H1 (cell line): ENCODE data around the gene DCTD. TPM values are rescaled to one million over a fixed set of nuclear protein-coding genes. Genes with fewer than 3 reads are reported as not detected.

Experiments
- CTCF ChIA-PET: fragments of 300-600 bp; sonication (Branson Sonifier 250); formaldehyde crosslinking; loops from one replicate; lab custom pipeline; 2021; ENCODE audit not compliant: partially characterized antibody; lab: Charles Lee
- POLR2A ChIA-PET: fragments of 300-600 bp; sonication (Branson Sonifier 250); formaldehyde crosslinking; loops from one replicate; lab custom pipeline; 2021; ENCODE audit warnings: inconsistent platforms; ENCODE audit not compliant: partially characterized antibody; lab: Charles Lee
- DNase-seq, 2 experiments: peaks; one replicate each; pipeline versions ENCODE4 v3.0.0 to v3.0.0-alpha.2; 2010 to 2022; ENCODE audit warnings: low spot score in 2 of 2, low read depth in 1 of 2, mixed read lengths in 1 of 2
- FAIRE-seq: peaks from 2 replicates; lab custom pipeline; 2011; peaks lifted over from hg19 to GRCh38; lab: Jason Lieb, UNC
- H2AFZ ChIP-seq: 2 replicates; pipeline ENCODE4 v1.8.1; 2012; ENCODE audit warnings: low read length, inconsistent platforms
- H2AK5ac ChIP-seq: 2 replicates; pipeline ENCODE4 v1.6.1; 2013; ENCODE audit warnings: low read depth, low read length
- H2BK120ac ChIP-seq: replicated peaks from 2 replicates; pipeline ENCODE3; 2013; ENCODE audit warnings: low read depth, low read length, inconsistent platforms
- H2BK12ac ChIP-seq: 2 replicates; pipeline ENCODE4 v1.6.1; 2013; ENCODE audit warnings: low read depth, low read length
- H2BK15ac ChIP-seq: 2 replicates; pipeline ENCODE4 v1.6.1; 2013; ENCODE audit warnings: low read length
- H2BK20ac ChIP-seq: 2 replicates; pipeline ENCODE4 v1.6.1; 2013; ENCODE audit warnings: low read length
- H2BK5ac ChIP-seq: 2 replicates; pipeline ENCODE4 v1.6.1; 2013; ENCODE audit warnings: low read depth, low read length
- H3K14ac ChIP-seq: 2 replicates; pipeline ENCODE4 v1.6.1; 2013; ENCODE audit warnings: inconsistent platforms; ENCODE audit not compliant: insufficient read length
- H3K18ac ChIP-seq: 2 replicates; pipeline ENCODE4 v1.6.1; 2013; ENCODE audit warnings: low read length; ENCODE audit errors: extremely low read depth
- H3K23ac ChIP-seq: 2 replicates; pipeline ENCODE4 v1.6.1; 2013; ENCODE audit warnings: inconsistent platforms; ENCODE audit not compliant: insufficient read length
- H3K23me2 ChIP-seq: 2 replicates; pipeline ENCODE4 v1.6.1; 2013; ENCODE audit warnings: low read depth, low read length
- H3K27ac ChIP-seq: 2 replicates; pipeline ENCODE4 v1.6.1; 2011; ENCODE audit warnings: low read depth, low read length, inconsistent platforms
- H3K27me3 ChIP-seq, 4 experiments: replicated peaks in 1 of 4; 1 replicate in 1 of 4; 2 replicates in 3 of 4; pipeline versions ENCODE4 v1.6.1 to v1.8.1; 2011 to 2013; ENCODE audit warnings: low read length in 3 of 4, mild to moderate bottlenecking in 3 of 4, inconsistent platforms in 2 of 4, mixed read lengths in 2 of 4, moderate library complexity in 1 of 4; ENCODE audit not compliant: control insufficient read depth in 3 of 4, insufficient read depth in 3 of 4; ENCODE audit errors: extremely low read depth in 1 of 4
- H3K36me3 ChIP-seq, 4 experiments: 2 replicates each; pipeline versions ENCODE4 v1.6.1 to v1.8.1; 2011 to 2013; ENCODE audit warnings: mild to moderate bottlenecking in 4 of 4, low read length in 3 of 4, moderate library complexity in 2 of 4, control low read depth in 1 of 4, inconsistent platforms in 1 of 4; ENCODE audit not compliant: insufficient read depth in 4 of 4, control insufficient read depth in 2 of 4
- H3K4ac ChIP-seq: replicated peaks from 2 replicates; pipeline ENCODE3; 2013; ENCODE audit warnings: low read length, low read depth, mixed read lengths, inconsistent platforms; ENCODE audit not compliant: insufficient read length
- H3K4me1 ChIP-seq, 4 experiments: replicated peaks in 1 of 4; 1 replicate in 1 of 4; 2 replicates in 3 of 4; pipeline versions ENCODE4 v1.6.1 to v1.8.1; 2011 to 2013; ENCODE audit warnings: low read length in 3 of 4, inconsistent platforms in 2 of 4, mixed read lengths in 1 of 4; ENCODE audit not compliant: insufficient read depth in 4 of 4, control insufficient read depth in 3 of 4
- H3K4me2 ChIP-seq, 2 experiments: 2 replicates each; pipeline versions ENCODE4 v1.6.1 to v1.8.1; 2011 to 2013; ENCODE audit warnings: low read depth in 2 of 2, low read length in 2 of 2, control low read depth in 1 of 2, inconsistent platforms in 1 of 2, mild to moderate bottlenecking in 1 of 2; ENCODE audit not compliant: insufficient read depth in 1 of 2
- H3K4me3 ChIP-seq, 4 experiments: fragments of 200-600, 300-600 bp in 1 of 4; sonication (generic), shearing (Covaris generic), sonication (Bioruptor Twin) in 1 of 4; 2 replicates each; pipeline versions ENCODE4 v1.5.1 to v1.8.1; 2011 to 2016; ENCODE audit warnings: low read length in 4 of 4, low read depth in 3 of 4, control low read depth in 2 of 4, inconsistent platforms in 2 of 4, mild to moderate bottlenecking in 2 of 4, mixed read lengths in 1 of 4, moderate library complexity in 1 of 4; ENCODE audit not compliant: insufficient read depth in 2 of 4; ENCODE audit errors: extremely low read depth in 1 of 4
- H3K56ac ChIP-seq: replicated peaks from 2 replicates; pipeline ENCODE3; 2013; ENCODE audit warnings: low read depth, mild to moderate bottlenecking, mixed read lengths, low read length, inconsistent platforms; ENCODE audit not compliant: insufficient read length
- H3K79me1 ChIP-seq: 2 replicates; pipeline ENCODE4 v1.6.1; 2013; ENCODE audit warnings: low read depth, low read length, control low read depth
- H3K79me2 ChIP-seq, 2 experiments: 2 replicates each; pipeline versions ENCODE4 v1.6.1 to v1.8.1; 2012 to 2013; ENCODE audit warnings: low read length in 2 of 2, mild to moderate bottlenecking in 2 of 2, inconsistent platforms in 1 of 2; ENCODE audit not compliant: insufficient read depth in 2 of 2, control insufficient read depth in 1 of 2
- H3K9ac ChIP-seq, 4 experiments: replicated peaks in 1 of 4; 1 replicate in 1 of 4; 2 replicates in 3 of 4; pipeline versions ENCODE4 v1.6.1 to v1.8.1; 2011 to 2013; ENCODE audit warnings: low read depth in 3 of 4, low read length in 3 of 4, control low read depth in 2 of 4, mild to moderate bottlenecking in 2 of 4, moderate library complexity in 2 of 4, inconsistent platforms in 1 of 4; ENCODE audit errors: extremely low read depth in 1 of 4
- H3K9me3 ChIP-seq, 2 experiments: 2 replicates each; pipeline versions ENCODE4 v1.6.1 to v1.8.1; 2012 to 2013; ENCODE audit warnings: mild to moderate bottlenecking in 2 of 2, moderate library complexity in 2 of 2, control low read depth in 1 of 2, inconsistent platforms in 1 of 2, low read depth in 1 of 2, low read length in 1 of 2, mixed read lengths in 1 of 2; ENCODE audit not compliant: insufficient read depth in 2 of 2
- H4K20me1 ChIP-seq, 2 experiments: replicated peaks in 1 of 2; 2 replicates each; pipeline versions ENCODE3 to v1.8.1; 2011 to 2013; ENCODE audit warnings: inconsistent platforms in 2 of 2, low read length in 2 of 2, mild to moderate bottlenecking in 1 of 2; ENCODE audit not compliant: insufficient read depth in 2 of 2, control insufficient read depth in 1 of 2
- H4K5ac ChIP-seq: 2 replicates; pipeline ENCODE4 v1.6.1; 2013; ENCODE audit warnings: low read length, low read depth, mixed read lengths, inconsistent platforms; ENCODE audit not compliant: insufficient read length
- H4K8ac ChIP-seq: 2 replicates; pipeline ENCODE4 v1.8.0; 2013; ENCODE audit warnings: mild to moderate bottlenecking, moderate library complexity, low read length, inconsistent platforms; ENCODE audit not compliant: insufficient read depth; ENCODE audit errors: extremely low read depth
- H4K91ac ChIP-seq: replicated peaks from 2 replicates; pipeline ENCODE3; 2013; ENCODE audit warnings: low read length, mixed read lengths, inconsistent platforms; ENCODE audit not compliant: insufficient read length
- CHD2 ChIP-seq: IDR thresholded peaks from 2 replicates; pipeline ENCODE4 v1.6.1; 2012; ENCODE audit warnings: low read length, improper control_type of control experiment
- EP300 ChIP-seq, 2 experiments: IDR thresholded peaks; 1 replicate in 1 of 2; 2 replicates in 1 of 2; pipeline ENCODE4 v1.6.1; 2011 to 2012; ENCODE audit warnings: low read depth in 2 of 2, low read length in 2 of 2, mild to moderate bottlenecking in 2 of 2, borderline replicate concordance in 1 of 2, inconsistent platforms in 1 of 2, moderate library complexity in 1 of 2
- KDM4A ChIP-seq: IDR thresholded peaks from one replicate; pipeline ENCODE4 v1.7.1; 2012; ENCODE audit warnings: low read depth, mild to moderate bottlenecking, moderate library complexity, low read length, inconsistent platforms; ENCODE audit not compliant: severe bottlenecking
- POU5F1 ChIP-seq: IDR thresholded peaks from 2 replicates; pipeline ENCODE4 v1.6.1; 2011; ENCODE audit warnings: low read depth, mild to moderate bottlenecking, low read length, moderate library complexity
- RNF2 ChIP-seq: fragments of 200-900, 300-1000 bp; sonication (generic); IDR thresholded peaks from 2 replicates; pipeline ENCODE4 v1.7.1; 2016; ENCODE audit warnings: borderline replicate concordance, low read depth, mild to moderate bottlenecking, antibody characterized with exemption, low read length; ENCODE audit not compliant: poor library complexity, severe bottlenecking; ENCODE audit errors: missing control alignments
- SP2 ChIP-seq: IDR thresholded peaks from 2 replicates; pipeline ENCODE4 v1.6.1; 2012; ENCODE audit warnings: mild to moderate bottlenecking, low read length, inconsistent platforms
- TEAD4 ChIP-seq: IDR thresholded peaks from 2 replicates; pipeline ENCODE4 v1.6.1; 2012; ENCODE audit warnings: low read depth, low read length, inconsistent platforms, mixed read lengths
- WGBS, 2 experiments: shearing (Covaris generic) in 1 of 2; methylation state at CpG; one replicate each; pipeline versions ENCODE4 v1.1.6 to v1.1.7; 2013 to 2015; ENCODE audit warnings: low lambda C conversion rate in 2 of 2, mixed read lengths in 2 of 2, inconsistent platforms in 1 of 2, low coverage in 1 of 2, missing lambda C conversion rate in 1 of 2; ENCODE audit not compliant: insufficient replicate concordance in 2 of 2, insufficient coverage in 1 of 2, insufficient read length in 1 of 2; ENCODE audit errors: extremely low coverage in 1 of 2, missing lambda C conversion rate in 1 of 2; 5-methylcytosine and 5-hydroxymethylcytosine counted together
- polyA plus RNA-seq, 7 experiments: library from polyadenylated mRNA; depleted of rRNA in 3 of 7; stranded (reverse) in 5 of 7; unstranded in 2 of 7; fragments of >200 nt in 5 of 7; fragments of 200-250 nt in 2 of 7; gene quantifications; 1 replicate in 5 of 7; 2 replicates in 1 of 7; 4 replicates in 1 of 7; pipeline versions ENCODE4 v1.2.1 to v1.2.3, GENCODE V29; 2011 to 2013; ENCODE audit warnings: missing spikeins in 2 of 7, mixed read lengths in 2 of 7
- total RNA-seq: library from RNA; stranded (reverse); fragmentation: NEBNext Ultra II Directional; extraction: Animal tissue kit (Norgen Biotek cat#: 25700); gene quantifications from 2 replicates; pipeline ENCODE4 v1.2.1, GENCODE V29; 2021
- TF ChIP-seq, protein P1 (sequence below): IDR thresholded peaks from 2 replicates; pipeline ENCODE4 v1.6.1; 2012; ENCODE audit warnings: low read length, inconsistent platforms

DCTD gene
- total and polyA plus RNA-seq, 2 of the 8 experiments (the other 6 are each of a cell fraction or from before 2014, with no cell fraction given), result 60.2 to 69.5 TPM

DNA sequence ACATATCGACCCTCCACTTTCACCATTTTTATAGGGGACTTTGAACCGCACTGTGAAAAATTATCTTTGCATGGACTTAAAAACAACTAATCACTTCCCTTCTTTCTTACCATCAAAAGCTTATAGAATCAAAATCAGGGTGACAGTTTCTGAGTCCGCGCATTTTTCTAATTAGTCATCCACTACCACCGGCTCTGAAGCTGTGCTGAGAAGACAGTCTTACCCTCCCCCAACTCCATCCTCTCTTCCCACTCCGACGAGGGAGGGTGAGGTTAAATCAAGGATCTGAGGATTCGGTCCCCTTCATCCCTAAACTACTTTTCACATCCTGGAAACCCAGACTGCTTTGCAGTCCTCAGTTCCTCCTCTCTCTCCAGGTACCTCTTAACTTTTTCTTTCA lies 4.2 kb downstream of the DCTD start:
- Histone ChIP-seq H3K56ac (no peak overlapping the region), H2AK5ac (no peak overlapping the region), H2BK5ac (no peak overlapping the region), H3K4me1 (peaks cover under 1 to 7% (median 3%) of the 10 kb centered on the region in 4 experiments; a peak in 6 of 7 replicates), H3K4ac (no peak overlapping the region), H3K79me2 (0 out of 4 replicates have a peak, but pooled peaks cover 0 to 4% of the 10 kb centered on the region in 2 experiments), H4K8ac (no peak overlapping the region), H3K36me3 (peaks cover 3 to 34% (median 17%) of the 10 kb centered on the region in 4 experiments; a peak in 7 of 8 replicates), H4K91ac (no peak overlapping the region), H2BK20ac (no peak overlapping the region), H3K23me2 (peaks cover 4% of the 10 kb centered on the region; the same call in 1 of the 2 replicates), H3K27me3 (no peaks in the 10 kb centered on the region), H3K23ac (no peak overlapping the region), H3K9me3 (no peaks in the 10 kb centered on the region), H2AFZ (no peak overlapping the region), H4K5ac (no peak overlapping the region), H3K4me2 (no peak overlapping the region), H3K4me3 (no peak overlapping the region), H2BK120ac (no peak overlapping the region), H3K79me1 (no peaks in the 10 kb centered on the region; the same call in 1 of the 2 replicates), H2BK12ac (no peak overlapping the region), H3K14ac (no peak overlapping the region), H3K9ac (no peak overlapping the region), H3K18ac (no peak overlapping the region), H4K20me1 (no peaks in the 10 kb centered on the region), H2BK15ac (no peak overlapping the region), H3K27ac (no peak overlapping the region)
- ChIA-PET POLR2A (interaction anchor here (1.9 kb wide), 1 partner anchor 11 kb away, joined by 6 read pairs; no protein-coding TSS in a partner anchor), CTCF (interaction anchor here (1.0 to 1.7 kb wide), 3 partner anchors 12 to 93 kb away, joined by 3 to 6 read pairs (median 3); no protein-coding TSS in a partner anchor)
- DNase-seq (no peak), FAIRE-seq (no peak)
- 91% methylated on average over 8 of the region's 8 CpGs; no CpG with 5 or more reads in 1 of the 2 experiments for WGBS, 2 experiments
- TF ChIP-seq EP300 (IDR thresholded peaks at IDR 0.05; ENCODE audit: borderline replicate concordance in 1 of 2, low read depth in 2 of 2, low read length in 2 of 2), result no peak
- no peak for TF ChIP-seq RNF2
- no peak for TF ChIP-seq TEAD4
- TF ChIP-seq, protein P1, sequence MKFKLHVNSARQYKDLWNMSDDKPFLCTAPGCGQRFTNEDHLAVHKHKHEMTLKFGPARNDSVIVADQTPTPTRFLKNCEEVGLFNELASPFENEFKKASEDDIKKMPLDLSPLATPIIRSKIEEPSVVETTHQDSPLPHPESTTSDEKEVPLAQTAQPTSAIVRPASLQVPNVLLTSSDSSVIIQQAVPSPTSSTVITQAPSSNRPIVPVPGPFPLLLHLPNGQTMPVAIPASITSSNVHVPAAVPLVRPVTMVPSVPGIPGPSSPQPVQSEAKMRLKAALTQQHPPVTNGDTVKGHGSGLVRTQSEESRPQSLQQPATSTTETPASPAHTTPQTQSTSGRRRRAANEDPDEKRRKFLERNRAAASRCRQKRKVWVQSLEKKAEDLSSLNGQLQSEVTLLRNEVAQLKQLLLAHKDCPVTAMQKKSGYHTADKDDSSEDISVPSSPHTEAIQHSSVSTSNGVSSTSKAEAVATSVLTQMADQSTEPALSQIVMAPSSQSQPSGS, result no peak
- no peak for TF ChIP-seq KDM4A
- no peak for TF ChIP-seq CHD2
- TF ChIP-seq SP2, result no peak
- no peak for TF ChIP-seq POU5F1
